HG02763 (cell line): ENCODE data around the gene GPER1.
"Not testable (repeated sequence)": the region's sequence is repeated elsewhere in the genome, so short reads cannot be mapped to it uniquely, and the experiment has no call there.

Experiments used
- ATAC-seq: cut with Tn5 transposase; IDR thresholded peaks from one replicate; pipeline ENCODE4 v1.9.1; 2021; ENCODE audit warnings: mild to moderate bottlenecking, moderate library complexity; ENCODE audit not compliant: unreplicated experiment

GPER1 gene

DNA sequence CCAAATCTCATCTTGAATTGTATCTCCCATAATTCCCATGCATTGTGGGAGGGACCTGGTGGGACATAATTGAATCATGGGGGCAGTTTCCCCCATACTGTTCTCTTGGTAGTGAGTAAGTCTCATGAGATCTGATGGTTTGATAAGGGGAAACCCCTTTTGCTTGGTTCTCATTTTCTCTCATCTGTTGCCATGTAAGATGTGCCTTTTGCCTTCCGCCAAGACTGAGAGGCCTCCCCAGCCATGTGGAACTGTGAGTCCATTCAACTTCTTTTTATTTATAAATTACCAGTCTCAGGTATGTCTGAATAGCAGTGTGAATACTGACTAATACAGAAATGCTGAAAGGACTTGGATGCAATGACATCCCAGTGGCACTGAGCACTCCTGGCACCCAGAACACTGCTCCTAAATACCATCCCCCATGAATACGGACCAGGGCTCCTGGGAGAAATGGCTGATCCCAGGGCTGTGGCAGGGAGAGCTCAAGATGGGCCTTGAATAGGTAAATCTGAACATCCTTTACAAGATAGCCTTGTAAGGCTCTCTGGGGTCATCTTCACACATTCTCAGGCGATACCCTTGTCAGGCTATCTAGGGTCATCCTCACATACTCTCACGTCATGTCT is 52.7 kb downstream of the GPER1 start:
- no peak for ATAC-seq

DNA sequence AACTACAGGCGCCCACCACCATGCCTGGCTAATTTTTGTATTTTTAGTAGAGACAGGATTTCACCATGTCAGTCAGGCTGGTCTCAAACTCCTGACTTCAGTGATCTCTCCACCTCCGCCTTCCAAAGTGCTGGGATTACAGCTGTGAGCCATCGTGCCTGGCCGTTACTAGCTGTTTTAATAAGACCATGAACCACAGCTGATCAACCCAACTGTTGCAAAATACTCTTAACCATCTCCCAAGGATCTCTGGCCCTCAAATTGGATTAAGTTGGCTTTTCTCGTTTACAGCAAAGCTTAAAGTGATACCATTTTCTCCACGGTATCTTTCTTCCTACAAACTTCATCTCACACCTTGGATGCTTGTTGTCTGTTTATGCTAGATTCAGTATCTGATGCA is 53.7 kb downstream of the GPER1 start:
- ATAC-seq = no peak

DNA sequence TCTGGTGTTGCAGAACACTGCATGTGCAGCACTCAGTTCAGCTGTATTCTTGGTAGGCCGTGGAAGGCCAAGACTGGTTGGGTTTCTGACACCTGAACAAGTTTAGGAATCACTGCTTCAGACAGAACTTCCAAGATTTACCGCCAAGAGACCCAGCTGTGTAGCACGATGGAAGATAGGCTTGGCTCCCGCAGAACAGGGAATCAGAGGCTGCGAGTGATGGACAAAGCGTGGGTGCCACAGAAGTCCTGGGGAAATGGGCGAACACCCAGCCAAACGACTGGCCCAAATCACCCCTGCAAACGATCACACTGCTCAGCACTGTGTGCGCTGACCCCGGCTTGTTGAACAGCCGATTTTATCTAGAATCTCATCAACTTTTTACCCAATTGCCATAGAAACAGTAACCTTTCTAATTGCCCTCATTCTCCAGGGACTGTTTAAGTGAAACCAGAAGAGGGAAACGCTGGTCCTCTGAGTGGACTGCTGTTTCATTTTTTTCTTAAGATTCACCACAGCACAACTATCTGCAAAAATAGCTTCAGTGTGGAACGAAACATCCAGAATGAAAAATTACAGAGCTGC is 54.2 kb downstream of the GPER1 start:
- no peak for ATAC-seq

DNA sequence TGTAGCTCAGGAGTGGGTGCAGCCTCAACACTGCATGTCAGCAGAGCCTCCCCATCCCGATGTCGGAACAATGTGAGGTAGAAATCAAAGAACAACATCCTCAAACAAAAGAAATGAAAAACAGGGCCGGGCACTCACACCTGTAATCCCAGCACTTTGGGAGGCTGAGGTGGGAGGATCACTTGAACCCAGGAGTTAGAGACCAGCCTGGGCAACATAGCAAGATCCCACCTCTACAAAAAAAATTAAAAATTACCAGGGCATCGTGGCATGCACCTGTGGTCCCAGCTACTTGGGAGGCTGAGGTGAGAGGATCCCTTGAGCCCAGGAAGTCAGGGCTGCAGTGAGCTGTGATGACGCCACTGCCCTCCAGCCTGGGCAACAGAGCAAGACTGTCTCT is 55.1 kb downstream of the GPER1 start:
- ATAC-seq = not testable (repeated sequence)
